Neuronal stem cell (in vitro differentiated cells): Measurements from ENCODE around the gene NGDN.

Experiments used
- DNase-seq: peaks from one replicate; pipeline ENCODE4 v3.0.0-alpha.2; 2013; ENCODE audit warnings: low spot score
- H2AFZ ChIP-seq: one replicate; pipeline ENCODE4 v1.6.1; 2013; ENCODE audit warnings: mild to moderate bottlenecking, low read length, inconsistent platforms
- H2AK5ac ChIP-seq: 2 replicates; pipeline ENCODE4 v1.6.1; 2013; ENCODE audit warnings: low read depth, mild to moderate bottlenecking, inconsistent platforms, low read length, moderate library complexity, mixed read lengths
- H2BK120ac ChIP-seq: 2 replicates; pipeline ENCODE4 v1.6.1; 2013; ENCODE audit warnings: low read depth, mild to moderate bottlenecking, inconsistent platforms, low read length, moderate library complexity, mixed read lengths
- H2BK12ac ChIP-seq: one replicate; pipeline ENCODE4 v1.6.1; 2013; ENCODE audit warnings: low read length, inconsistent platforms
- H2BK15ac ChIP-seq: 2 replicates; pipeline ENCODE4 v1.6.1; 2013; ENCODE audit warnings: mild to moderate bottlenecking, low read length, inconsistent platforms, mixed read lengths
- H2BK5ac ChIP-seq: one replicate; pipeline ENCODE4 v1.6.1; 2013; ENCODE audit warnings: inconsistent platforms, mild to moderate bottlenecking, low read length, moderate library complexity
- H3K14ac ChIP-seq: one replicate; pipeline ENCODE4 v1.6.1; 2013; ENCODE audit warnings: low read length, inconsistent platforms
- H3K18ac ChIP-seq: 2 replicates; pipeline ENCODE4 v1.6.1; 2013; ENCODE audit warnings: low read length, inconsistent platforms
- H3K23ac ChIP-seq: 2 replicates; pipeline ENCODE4 v1.6.1; 2013; ENCODE audit warnings: low read depth, mild to moderate bottlenecking, mixed read lengths, low read length, inconsistent platforms; ENCODE audit not compliant: poor library complexity
- H3K27ac ChIP-seq: replicated peaks from 3 replicates; pipeline ENCODE4 v1.5.1; 2013; ENCODE audit warnings: low read length, inconsistent platforms
- H3K27me3 ChIP-seq, 3 experiments: 2 replicates each; pipeline ENCODE4 v1.6.1; 2013; ENCODE audit warnings: low read length in 3 of 3, mild to moderate bottlenecking in 2 of 3, inconsistent platforms in 1 of 3, low read depth in 1 of 3, mixed read lengths in 1 of 3, moderate library complexity in 1 of 3; ENCODE audit not compliant: control insufficient read depth in 3 of 3, insufficient read depth in 3 of 3
- H3K36me3 ChIP-seq, 2 donors: replicated peaks in 1 of 2; 2 replicates each; pipeline ENCODE4 v1.6.1; 2013; ENCODE audit warnings: low read length in 2 of 2; ENCODE audit not compliant: control insufficient read depth in 2 of 2, insufficient read depth in 2 of 2
- H3K4ac ChIP-seq: 2 replicates; pipeline ENCODE4 v1.6.1; 2013; ENCODE audit warnings: inconsistent platforms, mild to moderate bottlenecking, low read length, moderate library complexity
- H3K4me1 ChIP-seq, 2 donors: 1 replicate in 1 of 2; 2 replicates in 1 of 2; pipeline ENCODE4 v1.6.1; 2013; ENCODE audit warnings: low read length in 2 of 2, low read depth in 1 of 2; ENCODE audit not compliant: control insufficient read depth in 2 of 2, insufficient read depth in 1 of 2
- H3K4me2 ChIP-seq: one replicate; pipeline ENCODE4 v1.6.1; 2013; ENCODE audit warnings: mild to moderate bottlenecking, low read length, inconsistent platforms; ENCODE audit not compliant: insufficient read depth, poor library complexity, severe bottlenecking
- H3K4me3 ChIP-seq, 2 donors: 2 replicates each; pipeline ENCODE4 v1.5.1; 2013; ENCODE audit warnings: low read length in 2 of 2, mild to moderate bottlenecking in 2 of 2, inconsistent platforms in 1 of 2, moderate library complexity in 1 of 2
- H3K79me1 ChIP-seq: one replicate; pipeline ENCODE4 v1.6.1; 2013; ENCODE audit warnings: low read depth, mild to moderate bottlenecking, inconsistent platforms, low read length, moderate library complexity
- H3K9ac ChIP-seq: one replicate; pipeline ENCODE4 v1.6.1; 2013; ENCODE audit warnings: mild to moderate bottlenecking, low read depth, low read length, inconsistent platforms; ENCODE audit not compliant: poor library complexity
- H3K9me3 ChIP-seq, 2 donors: replicated peaks in 1 of 2; 2 replicates each; pipeline versions ENCODE3 to v1.6.1; 2013; ENCODE audit warnings: low read length in 2 of 2, mild to moderate bottlenecking in 2 of 2, inconsistent platforms in 1 of 2, low read depth in 1 of 2, mixed read lengths in 1 of 2, moderate library complexity in 1 of 2; ENCODE audit not compliant: control insufficient read depth in 2 of 2, insufficient read depth in 1 of 2
- H4K8ac ChIP-seq: one replicate; pipeline ENCODE4 v1.6.1; 2013; ENCODE audit warnings: low read depth, mild to moderate bottlenecking, inconsistent platforms, low read length, moderate library complexity
- H4K91ac ChIP-seq: one replicate; pipeline ENCODE4 v1.6.1; 2013; ENCODE audit warnings: low read length, low read depth, mild to moderate bottlenecking, inconsistent platforms; ENCODE audit not compliant: poor library complexity
- WGBS, 2 donors: extraction: QIAGEN DNeasy Blood & Tissue Kit; methylation state at CpG; one replicate each; pipeline ENCODE4 v1.1.7; 2013; ENCODE audit warnings: missing lambda C conversion rate in 2 of 2, mixed read lengths in 1 of 2; ENCODE audit not compliant: insufficient read length in 2 of 2, insufficient replicate concordance in 1 of 2; ENCODE audit errors: extremely low coverage in 2 of 2; 5-methylcytosine and 5-hydroxymethylcytosine counted together

Gene NGDN

GRCh38 chr14:23431486-23431885, 38.0 kb upstream of the NGDN start:
- Histone ChIP-seq H3K4ac (peak overlapping the region; percentile 41), H3K36me3 (no peaks in the 10 kb centered on the region), H4K91ac (no peak overlapping the region), H3K27ac (no peak overlapping the region), H3K18ac (peak overlapping the region; percentile 66), H4K8ac (no peak overlapping the region), H3K4me3 (no peak overlapping the region), H3K27me3 (no peaks in the 10 kb centered on the region), H2BK5ac (no peak overlapping the region), H2BK12ac (no peak overlapping the region), H3K14ac (no peak overlapping the region), H2AK5ac (peak overlapping the region; percentile 88), H3K23ac (no peak overlapping the region), H2BK120ac (peak overlapping the region; percentile 0), H3K4me2 (no peak overlapping the region), H3K4me1 (peaks cover 26 to 29% of the 10 kb centered on the region in 2 donors), H2AFZ (no peak overlapping the region), H2BK15ac (peak overlapping the region; percentile 49), H3K9me3 (peaks cover 0 to 2% of the 10 kb centered on the region in 2 donors), H3K79me1 (peaks cover 4% of the 10 kb centered on the region), H3K9ac (no peak overlapping the region)
- no CpG with 5 or more reads among the region's 10 CpGs for whole genome bisulfite sequencing, 2 donors
- no peak for DNase-seq

DNA sequence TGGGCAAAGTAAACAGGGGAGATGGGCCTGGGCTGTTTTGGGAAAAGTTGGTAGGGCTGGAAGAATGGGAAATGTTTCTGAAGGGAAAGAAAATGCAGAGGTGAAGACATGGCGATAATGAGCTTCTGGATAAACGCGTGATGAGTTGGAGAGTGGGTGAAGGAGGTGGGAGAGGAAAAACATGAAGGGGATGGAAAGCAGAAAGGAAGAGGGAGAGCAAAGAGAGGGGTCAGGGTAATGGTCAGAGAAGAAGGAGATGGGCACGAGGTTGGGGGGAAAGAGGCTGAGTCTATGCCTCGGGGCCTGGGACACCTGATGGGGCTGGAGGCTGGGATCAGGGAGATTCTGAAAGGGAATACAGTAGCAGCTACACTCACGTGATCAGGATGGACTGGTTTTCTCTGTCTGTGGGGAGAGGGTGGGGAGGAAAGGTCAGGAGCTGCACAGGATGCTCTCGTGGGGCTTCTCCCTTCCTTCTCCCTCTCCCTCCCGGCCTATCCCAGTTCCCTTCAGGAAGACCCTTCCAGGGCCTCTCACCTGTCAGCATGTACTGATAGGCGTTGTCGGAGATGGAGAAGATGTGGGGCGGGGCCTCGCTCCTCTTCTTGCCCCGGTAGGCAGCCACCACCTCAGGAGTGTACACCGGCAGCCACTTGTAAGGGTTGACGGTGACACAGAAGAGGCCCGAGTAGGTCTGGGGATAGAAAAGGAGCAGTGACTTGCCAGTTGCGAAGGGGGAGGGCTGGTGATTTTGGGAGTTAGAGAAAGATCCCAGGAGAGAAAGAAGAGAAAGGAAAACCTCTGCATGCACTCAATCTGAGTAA, 37.2 kb upstream of the NGDN start:
- no peaks in the 10 kb centered on the region for H3K27me3 ChIP-seq
- 100% methylated on average over 2 to 3 of the region's 17 CpGs for WGBS, 2 donors
- no peak overlapping the region for H4K91ac ChIP-seq
- peaks cover 34 to 37% of the 10 kb centered on the region in 2 donors for H3K4me1 ChIP-seq
- H2BK15ac ChIP-seq: peak overlapping the region; percentile 49
- no peak overlapping the region for H3K23ac ChIP-seq
- no peak overlapping the region for H2BK12ac ChIP-seq
- no peak overlapping the region for H3K4me2 ChIP-seq
- H3K9me3 ChIP-seq: peaks cover 0 to 2% of the 10 kb centered on the region in 2 donors
- H3K27ac ChIP-seq: no peak overlapping the region
- no peak overlapping the region for H2AFZ ChIP-seq
- no peak overlapping the region for H3K14ac ChIP-seq
- H3K4me3 ChIP-seq: no peak overlapping the region
- no peak overlapping the region for H2BK5ac ChIP-seq
- H3K18ac ChIP-seq: peak overlapping the region; percentile 60
- H3K36me3 ChIP-seq: no peaks in the 10 kb centered on the region
- no peak overlapping the region for H3K9ac ChIP-seq
- H2AK5ac ChIP-seq: peak overlapping the region; percentile 88
- no peak for DNase-seq
- no peak overlapping the region for H2BK120ac ChIP-seq
- H4K8ac ChIP-seq: no peak overlapping the region
- no peak overlapping the region for H3K4ac ChIP-seq
- peaks cover 4% of the 10 kb centered on the region for H3K79me1 ChIP-seq

DNA sequence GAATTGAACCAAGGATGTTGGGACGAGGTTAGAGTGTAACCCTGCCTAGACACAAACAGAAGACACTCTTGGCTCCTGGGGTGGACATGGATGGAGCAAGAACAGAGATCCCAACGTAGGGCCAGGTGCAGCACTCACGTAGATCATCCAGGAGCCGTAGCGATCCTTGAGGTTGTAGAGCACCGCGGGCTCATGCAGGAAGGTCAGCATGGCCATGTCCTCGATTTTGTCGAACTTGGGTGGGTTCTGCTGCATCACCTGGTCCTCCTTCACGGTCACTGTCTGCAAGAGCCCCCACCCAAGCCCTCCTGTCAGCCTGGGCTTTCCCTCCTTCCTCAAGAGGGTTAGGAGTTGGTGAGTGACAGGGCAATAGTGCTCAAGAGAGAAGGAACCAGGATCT, 36.6 kb upstream of the NGDN start:
- Histone ChIP-seq H3K79me1 (peaks cover 4% of the 10 kb centered on the region), H2AK5ac (peak overlapping the region; percentile 49), H3K4me2 (no peak overlapping the region), H4K8ac (no peak overlapping the region), H2BK15ac (no peak overlapping the region), H3K27ac (no peak overlapping the region), H3K18ac (no peak overlapping the region), H3K23ac (no peak overlapping the region), H3K27me3 (no peaks in the 10 kb centered on the region), H3K14ac (no peak overlapping the region), H3K9ac (no peak overlapping the region), H3K9me3 (peaks cover 0 to 2% of the 10 kb centered on the region in 2 donors), H3K36me3 (no peaks in the 10 kb centered on the region), H2BK12ac (peak overlapping the region; percentile 69), H2AFZ (no peak overlapping the region), H2BK120ac (no peak overlapping the region), H3K4ac (no peak overlapping the region), H4K91ac (no peak overlapping the region), H2BK5ac (peak overlapping the region; percentile 35), H3K4me1 (peaks cover 40 to 43% of the 10 kb centered on the region in 2 donors), H3K4me3 (no peak overlapping the region)
- no CpG with 5 or more reads among the region's 10 CpGs for WGBS, 2 donors
- no peak for DNase-seq

DNA sequence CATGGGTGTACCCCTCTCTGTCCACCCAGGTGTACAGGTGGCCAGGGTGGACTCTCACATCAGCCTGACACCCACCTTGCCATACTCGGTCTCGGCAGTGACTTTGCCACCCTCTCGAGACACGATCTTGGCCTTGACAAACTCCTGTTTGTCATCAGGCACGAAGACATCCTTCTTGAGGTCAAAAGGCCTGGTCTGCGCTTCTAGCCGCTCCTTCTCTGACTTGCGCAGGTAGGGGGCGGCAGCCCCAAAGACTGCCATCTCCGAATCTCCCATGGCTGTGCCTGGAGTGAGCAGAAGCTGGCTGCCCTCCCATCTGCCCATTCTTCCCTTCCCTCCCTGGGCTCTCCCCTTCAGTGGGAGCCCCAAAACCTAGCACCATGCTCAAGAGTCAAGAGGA, 36.0 kb upstream of the NGDN start:
- Histone ChIP-seq H2AFZ (no peak overlapping the region), H3K79me1 (peaks cover 4% of the 10 kb centered on the region)

More for the DNA sequence above, 36.0 kb upstream of the NGDN start:
- H3K4me1 ChIP-seq: peaks cover 45 to 48% of the 10 kb centered on the region in 2 donors
- H3K9me3 ChIP-seq: peaks cover 0 to 2% of the 10 kb centered on the region in 2 donors
- no peak overlapping the region for H3K9ac ChIP-seq
- H2BK120ac ChIP-seq: no peak overlapping the region
- H3K14ac ChIP-seq: no peak overlapping the region
- H3K4me2 ChIP-seq: no peak overlapping the region
- no peak overlapping the region for H3K23ac ChIP-seq
- H2BK15ac ChIP-seq: no peak overlapping the region
- no peak for DNase-seq
- H3K27ac ChIP-seq: no peak overlapping the region
- no peak overlapping the region for H3K18ac ChIP-seq
- H2AK5ac ChIP-seq: peak overlapping the region; percentile 49
- no peak overlapping the region for H3K4me3 ChIP-seq
- no CpG with 5 or more reads among the region's 10 CpGs for WGBS, 2 donors
- no peaks in the 10 kb centered on the region for H3K27me3 ChIP-seq
- H4K8ac ChIP-seq: no peak overlapping the region
- no peaks in the 10 kb centered on the region for H3K36me3 ChIP-seq
- peak overlapping the region; percentile 33 for H2BK12ac ChIP-seq
- no peak overlapping the region for H4K91ac ChIP-seq
- no peak overlapping the region for H3K4ac ChIP-seq
- H2BK5ac ChIP-seq: peak overlapping the region; percentile 35
